Fibroblast of lung (primary cell): ENCODE data around the gene PPP1R7.

Experiments
- EZH2 ChIP-seq: IDR thresholded peaks from 2 replicates; pipeline ENCODE4 v1.5.1; 2012; ENCODE audit warnings: low read length, control low read depth, mild to moderate bottlenecking; ENCODE audit errors: missing control alignments
- TF ChIP-seq, protein P1 (sequence below), 2 donors: IDR thresholded peaks in 1 of 2; conservative IDR thresholded peaks in 1 of 2; 1 replicate in 1 of 2; 2 replicates in 1 of 2; pipeline ENCODE4 v1.5.1; 2011 to 2012; ENCODE audit warnings: low read length in 2 of 2, control low read depth in 1 of 2, inconsistent platforms in 1 of 2, low read depth in 1 of 2, mild to moderate bottlenecking in 1 of 2

DNA sequence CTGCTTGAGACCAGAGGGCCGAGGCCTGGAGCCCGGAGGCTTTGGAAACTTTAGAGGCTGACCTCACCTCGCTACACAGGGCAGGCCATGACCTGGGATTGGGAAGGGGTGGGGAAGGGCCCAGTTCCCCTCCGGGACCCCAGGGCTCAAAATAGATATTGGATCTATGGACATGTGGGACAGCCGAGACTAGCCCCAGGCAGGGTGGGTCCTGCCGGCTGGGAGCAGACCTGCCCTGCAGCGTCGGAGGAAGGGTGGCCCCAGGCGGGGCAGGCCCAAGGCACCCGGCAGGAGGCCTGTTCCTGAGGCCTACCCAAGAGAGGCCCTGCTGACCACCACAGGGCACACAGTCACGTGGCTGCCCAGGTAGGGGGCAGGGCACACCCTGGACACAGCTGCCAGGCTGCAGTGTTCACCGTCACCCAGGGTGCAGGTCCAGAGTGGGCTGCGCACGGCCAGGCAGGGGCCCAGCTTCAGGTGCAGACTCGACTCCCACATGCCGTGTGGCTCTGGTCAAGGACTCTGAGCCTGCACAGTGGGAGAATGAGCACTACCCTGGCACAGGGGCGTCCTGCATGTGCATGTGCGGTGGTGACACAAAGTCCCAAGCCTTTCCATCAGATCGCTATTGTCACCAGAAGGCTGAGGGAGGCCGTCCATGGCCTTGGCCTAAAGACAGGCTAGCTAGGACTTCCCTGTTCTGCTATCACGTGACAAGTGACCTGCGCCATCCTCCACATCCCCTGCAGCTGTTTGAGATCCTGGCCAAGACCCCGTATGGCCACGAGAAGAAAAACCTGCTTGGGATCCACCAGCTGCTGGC lies 51.4 kb downstream of the PPP1R7 start:
- TF ChIP-seq, protein P1, sequence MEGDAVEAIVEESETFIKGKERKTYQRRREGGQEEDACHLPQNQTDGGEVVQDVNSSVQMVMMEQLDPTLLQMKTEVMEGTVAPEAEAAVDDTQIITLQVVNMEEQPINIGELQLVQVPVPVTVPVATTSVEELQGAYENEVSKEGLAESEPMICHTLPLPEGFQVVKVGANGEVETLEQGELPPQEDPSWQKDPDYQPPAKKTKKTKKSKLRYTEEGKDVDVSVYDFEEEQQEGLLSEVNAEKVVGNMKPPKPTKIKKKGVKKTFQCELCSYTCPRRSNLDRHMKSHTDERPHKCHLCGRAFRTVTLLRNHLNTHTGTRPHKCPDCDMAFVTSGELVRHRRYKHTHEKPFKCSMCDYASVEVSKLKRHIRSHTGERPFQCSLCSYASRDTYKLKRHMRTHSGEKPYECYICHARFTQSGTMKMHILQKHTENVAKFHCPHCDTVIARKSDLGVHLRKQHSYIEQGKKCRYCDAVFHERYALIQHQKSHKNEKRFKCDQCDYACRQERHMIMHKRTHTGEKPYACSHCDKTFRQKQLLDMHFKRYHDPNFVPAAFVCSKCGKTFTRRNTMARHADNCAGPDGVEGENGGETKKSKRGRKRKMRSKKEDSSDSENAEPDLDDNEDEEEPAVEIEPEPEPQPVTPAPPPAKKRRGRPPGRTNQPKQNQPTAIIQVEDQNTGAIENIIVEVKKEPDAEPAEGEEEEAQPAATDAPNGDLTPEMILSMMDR (conservative IDR thresholded peaks at IDR 0.05 in 1 of 2, IDR thresholded peaks at IDR 0.05 in 1 of 2; ENCODE audit: low read depth in 1 of 2, low read length in 2 of 2) = no peak
- TF ChIP-seq EZH2 = no peak
